Hematopoietic multipotent progenitor cell treated with erythropoietin and hydrocortisone succinate and interleukin-3 and kit ligand, for 4 days (in vitro differentiated cells): Measurements from ENCODE around the gene CHKB.

ENCODE experiments used
- DNase-seq: peaks from one replicate; pipeline ENCODE4 v3.0.0-alpha.2; 2015

CHKB gene

GRCh38 chr22:50571264-50572175, 11.1 kb downstream of the CHKB start:
- DNase-seq, result no peak

DNA sequence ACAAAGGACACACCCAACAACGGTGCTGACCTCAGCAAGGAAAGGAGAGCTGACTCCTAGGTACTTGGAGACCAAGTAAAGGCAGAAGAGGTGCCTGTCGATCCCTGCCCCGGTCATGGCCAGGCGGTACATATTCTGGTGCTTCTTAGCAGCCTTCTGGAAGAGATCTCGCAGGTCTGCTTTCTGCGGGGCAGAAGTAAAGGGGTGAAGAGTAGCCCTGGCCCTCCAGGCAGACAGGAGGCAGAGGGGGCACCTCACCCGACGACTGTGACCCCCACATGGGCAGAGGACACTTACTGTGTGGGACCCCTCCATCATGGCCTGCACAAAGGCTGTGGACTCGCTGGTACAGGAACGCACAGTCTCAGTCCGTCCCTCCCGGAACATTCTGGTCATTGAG, 11.8 kb downstream of the CHKB start:
- no peak for DNase-seq

- DNase-seq, result no peak
Observed at GRCh38 chr22:50569896-50570535, 12.6 kb downstream of the CHKB start.

DNA sequence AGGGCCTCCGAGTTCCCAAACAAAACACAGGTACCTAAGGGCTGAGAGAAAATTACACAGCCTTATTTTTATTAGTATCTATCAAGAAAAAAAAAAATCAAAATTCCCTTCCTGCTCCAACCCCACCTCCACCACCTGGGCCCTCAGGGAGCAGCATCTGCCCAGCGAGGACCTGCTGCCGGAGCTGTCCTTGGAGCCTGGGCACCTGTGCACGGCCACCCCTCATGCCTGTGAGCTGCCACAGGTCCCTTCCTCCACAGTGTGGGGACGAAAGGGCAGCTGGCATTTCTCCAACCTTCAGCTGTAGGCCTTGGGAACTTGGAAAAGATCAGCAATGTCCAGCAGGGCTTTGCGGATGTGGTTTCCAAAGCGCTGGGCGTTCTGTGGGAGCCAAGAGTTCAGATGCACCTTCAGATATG, 13.6 kb downstream of the CHKB start:
- DNase-seq, result no peak

- no peak for DNase-seq
Observed at GRCh38 chr22:50568626-50569025, 14.0 kb downstream of the CHKB start.

DNA sequence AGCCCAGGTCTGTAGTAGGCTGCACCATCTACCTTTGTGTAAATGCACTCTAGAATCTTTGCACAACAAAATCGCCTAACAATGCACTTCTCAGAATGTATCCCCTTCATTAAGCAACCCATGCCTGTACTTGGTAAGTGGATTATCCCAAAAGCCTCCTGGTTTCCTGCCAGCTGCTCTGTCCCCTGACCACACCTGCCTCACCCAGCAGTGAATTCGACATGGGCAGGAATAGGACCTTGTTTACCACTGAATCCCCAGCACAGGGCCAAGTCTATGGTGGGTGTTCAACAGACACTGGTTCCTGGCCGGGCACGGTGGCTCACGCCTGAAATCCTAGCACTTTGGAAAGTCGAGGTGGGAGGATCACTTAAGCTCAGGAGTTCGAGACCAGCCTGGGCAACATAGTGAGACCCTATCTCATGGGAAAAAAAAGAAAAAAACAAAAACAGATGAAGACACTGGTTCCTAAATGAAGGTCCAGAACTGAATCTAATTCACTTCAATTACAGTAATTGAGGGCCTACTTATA, 14.9 kb downstream of the CHKB start:
- DNase-seq, result no peak

DNA sequence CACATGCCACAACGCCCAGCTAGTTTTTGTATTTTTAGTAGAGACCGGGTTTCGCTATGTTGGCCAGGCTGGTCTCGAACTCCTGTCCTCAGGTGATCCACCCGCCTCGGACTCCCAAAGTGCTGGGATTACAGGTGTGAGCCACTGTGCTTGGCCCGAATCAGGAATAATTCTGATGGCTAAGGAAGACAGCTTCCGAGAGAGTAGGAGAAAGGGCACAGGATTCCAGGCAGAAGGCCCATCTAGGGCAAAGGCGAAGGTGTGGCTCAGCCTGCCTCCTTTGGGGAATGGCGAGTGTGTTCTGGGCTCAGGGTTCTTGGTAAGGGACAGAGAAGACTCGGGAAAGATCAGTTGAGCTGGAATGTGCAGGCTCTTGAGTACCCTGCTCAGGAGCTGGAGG, 18.4 kb downstream of the CHKB start:
- DNase-seq, result no peak

GRCh38 chr22:50563413-50564160, 19.1 kb downstream of the CHKB start:
- DNase-seq, result no peak

- peak; percentile 98 for DNase-seq
Observed at GRCh38 chr22:50562523-50563412, 19.9 kb downstream of the CHKB start, which contains the start of gene SYCE3. Gene SYCE3, minus strand, starts transcription at chr22:50562919. Its CDS starts 6,514 bp downstream, at chr22:50556405.

- DNase-seq, result no peak
Observed at GRCh38 chr22:50561401-50562358, 21.0 kb downstream of the CHKB start.

GRCh38 chr22:50560034-50560433, 22.6 kb downstream of the CHKB start:
- DNase-seq, result no peak

GRCh38 chr22:50556703-50557102, 25.9 kb downstream of the CHKB start:
- no peak for DNase-seq

DNA sequence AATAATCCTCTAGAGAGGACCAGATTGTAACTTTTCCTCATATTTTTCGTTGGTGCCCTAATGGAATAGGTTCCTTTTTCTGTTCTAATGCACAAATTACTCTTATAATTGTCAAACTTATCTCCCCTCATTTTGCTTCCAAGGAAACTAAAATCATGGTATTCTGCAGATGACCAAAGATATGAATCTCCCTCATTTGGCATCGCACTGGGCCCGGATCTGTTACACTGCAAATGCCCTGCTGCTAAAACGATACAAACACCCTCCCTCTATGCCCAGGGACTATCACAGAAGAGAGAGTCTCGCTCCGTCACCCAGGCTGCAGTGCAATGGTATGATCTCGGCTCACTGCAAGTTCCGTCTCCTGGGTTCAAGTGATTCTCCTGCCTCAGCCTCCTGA, 29.3 kb downstream of the CHKB start:
- no peak for DNase-seq

- DNase-seq, result no peak
Observed at GRCh38 chr22:50551160-50551752, 31.4 kb downstream of the CHKB start.

DNA sequence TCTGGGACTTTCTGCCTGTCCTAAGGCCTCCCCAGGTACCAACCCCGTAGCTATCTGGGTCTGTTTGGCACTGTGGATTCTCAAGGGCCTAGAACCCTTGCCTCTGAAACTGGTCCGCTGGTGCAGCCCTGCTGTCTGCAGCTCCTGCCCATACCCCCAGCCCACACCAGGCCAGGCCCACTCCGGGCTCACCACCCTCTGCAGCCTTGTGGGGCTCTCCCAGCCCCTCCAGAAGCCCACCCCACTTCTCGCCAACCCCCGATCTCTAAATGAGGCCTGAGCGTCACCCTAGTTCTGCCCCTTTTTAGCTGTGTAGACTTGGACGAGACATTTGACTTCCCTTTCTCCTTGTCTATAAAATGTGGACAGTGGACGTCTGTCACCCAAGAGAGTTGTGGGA, 32.3 kb downstream of the CHKB start:
- DNase-seq, result no peak

- DNase-seq, result no peak
Observed at GRCh38 chr22:50548921-50549790, 33.5 kb downstream of the CHKB start.

- peak; percentile 38 for DNase-seq
Observed at GRCh38 chr22:50548040-50548920, 34.4 kb downstream of the CHKB start.

DNA sequence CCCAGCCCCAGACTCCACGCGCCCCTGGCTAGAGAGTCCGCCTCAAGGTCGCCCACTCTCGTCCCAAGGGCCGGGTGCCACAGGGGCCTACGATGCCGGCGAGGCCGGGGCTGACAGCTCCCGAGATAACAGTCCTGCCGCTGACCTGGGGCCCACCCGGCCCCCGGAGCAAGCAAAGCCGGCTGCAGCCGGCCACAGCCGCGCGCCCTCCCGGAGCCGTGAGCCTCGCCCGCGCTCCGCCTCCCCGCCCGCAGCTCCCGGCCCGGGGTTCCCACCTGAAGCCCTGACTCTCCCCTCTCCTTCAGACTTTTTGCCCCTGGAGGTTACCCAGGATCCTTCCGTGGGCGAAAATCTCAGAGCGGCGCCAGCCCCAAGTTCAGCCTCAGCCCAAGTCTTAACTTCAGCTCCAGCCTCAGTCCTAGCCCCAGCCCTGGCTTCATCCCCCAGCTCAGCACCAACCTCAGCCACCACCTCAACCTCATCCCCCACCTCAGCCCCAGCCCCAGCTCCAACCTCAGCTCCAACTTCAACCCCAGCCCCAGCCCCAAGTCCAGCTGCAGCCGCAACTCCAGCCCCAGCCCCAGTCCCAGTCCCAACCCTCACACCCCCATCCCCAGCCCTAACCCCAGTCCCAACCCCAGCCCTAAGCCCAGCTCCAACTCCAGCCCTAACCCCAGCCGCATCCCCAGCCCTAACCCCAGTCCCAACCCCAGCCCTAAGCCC, 35.2 kb downstream of the CHKB start:
- DNase-seq, result no peak
